Measurements from ENCODE around the gene SLC35E1. TPM values are rescaled to one million over a fixed set of nuclear protein-coding genes. Genes with fewer than 3 reads are reported as not detected.

SLC35E1 gene
- total and polyA plus RNA-seq, 2 donors (not counting 3 experiments of a cell fraction or from before 2014, with no cell fraction given): 36.0 to 37.5 TPM

GRCh38 chr19:16611121-16611520 is 38.9 kb upstream of the SLC35E1 start:
- no peaks in the 10 kb centered on the region for H3K4me1 ChIP-seq (ENCODE audit: control insufficient read depth, extremely low read depth, insufficient read depth, low read length)
- no peak for DNase-seq (ENCODE audit: low read depth, low spot score)
- FAIRE-seq: no peak
- H3K4me2 ChIP-seq (ENCODE audit: insufficient read depth, low read length): no peak overlapping the region
- H3K4me3 ChIP-seq (replicated peaks in 1 of 3; ENCODE audit: insufficient read depth in 1 of 3, low read depth in 1 of 3, low read length in 3 of 3): no peak overlapping the region
- ChIA-PET POLR2A (no interaction called here), CTCF (interaction anchor here (0.7 kb wide), 1 partner anchor 23 kb away, joined by 3 read pairs; no protein-coding TSS in a partner anchor)
- TF ChIP-seq POLR2A (IDR thresholded peaks at IDR 0.05; ENCODE audit: low read depth, low read length) (no peak), JUN (IDR thresholded peaks at IDR 0.05; ENCODE audit: borderline replicate concordance, insufficient read depth, insufficient read length, low read depth) (no peak), FOS (IDR thresholded peaks at IDR 0.05; ENCODE audit: borderline replicate concordance, insufficient read depth, low read length) (no peak), POLR2AphosphoS5 (IDR thresholded peaks at IDR 0.05; ENCODE audit: insufficient read depth, low read depth, low read length) (no peak), MYC (IDR thresholded peaks at IDR 0.05; ENCODE audit: low read depth, low read length) (no peak), CTCF (IDR thresholded peaks at IDR 0.05; ENCODE audit: extremely low read depth in 1 of 2, insufficient read depth in 1 of 2, low read depth in 1 of 2, low read length in 2 of 2) (no peak), EZH2 (IDR thresholded peaks at IDR 0.05; ENCODE audit: borderline replicate concordance, low read depth, low read length, severe bottlenecking) (no peak), MAX (IDR thresholded peaks at IDR 0.05; ENCODE audit: insufficient read depth, insufficient read length) (no peak), GATA2 (IDR thresholded peaks at IDR 0.05; ENCODE audit: insufficient read depth, insufficient read length, low read depth, low read length) (no peak)
- dilution Hi-C loops (cut with MboI; ENCODE audit: extremely low pct_ligation_motif_present, low sequenced_read_pairs) (no loop called here), intact Hi-C loops (cut with micrococcal nuclease) (no loop called here)
- H3K9ac ChIP-seq (replicated peaks; ENCODE audit: extremely low read depth, insufficient read depth, low read length): no peak overlapping the region
- H4K20me1 ChIP-seq (replicated peaks; ENCODE audit: control insufficient read depth, extremely low read depth, insufficient read depth, low read length): peaks cover 4% of the 10 kb centered on the region
- no peaks in the 10 kb centered on the region for H3K36me3 ChIP-seq (ENCODE audit: control insufficient read depth in 2 of 2, extremely low read depth in 1 of 2, insufficient read depth in 2 of 2, low read length in 2 of 2)
- no peaks in the 10 kb centered on the region for H3K9me1 ChIP-seq (replicated peaks; ENCODE audit: control insufficient read depth, extremely low read depth, insufficient read depth, low read length)
- H2AFZ ChIP-seq (ENCODE audit: low read depth, low read length): no peak overlapping the region
- peaks cover 87% of the 10 kb centered on the region for H3K79me2 ChIP-seq (ENCODE audit: control insufficient read depth, insufficient read depth, low read length)
- no peak overlapping the region for H3K27ac ChIP-seq (ENCODE audit: insufficient read depth, low read depth, low read length)
- no TSS peak for BruUV-seq (replicated peaks)
- H3K27me3 ChIP-seq (ENCODE audit: control insufficient read depth in 2 of 2, insufficient read depth in 2 of 2, low read length in 2 of 2): no peaks in the 10 kb centered on the region
- H3K9me3 ChIP-seq (replicated peaks; ENCODE audit: control insufficient read depth, insufficient read depth, low read length): no peaks in the 10 kb centered on the region

All from endothelial cell of umbilical vein (primary cell).